ENCODE data around the gene TUFT1. TPM values are rescaled to one million over a fixed set of nuclear protein-coding genes. Genes with fewer than 3 reads are reported as not detected.
A peak's percentile ranks its signal among the peaks of the same experiment; 100 is the strongest.

Gene TUFT1
- total RNA-seq, 2 donors from 2014 or later, result 12.7 to 18.3 TPM

DNA sequence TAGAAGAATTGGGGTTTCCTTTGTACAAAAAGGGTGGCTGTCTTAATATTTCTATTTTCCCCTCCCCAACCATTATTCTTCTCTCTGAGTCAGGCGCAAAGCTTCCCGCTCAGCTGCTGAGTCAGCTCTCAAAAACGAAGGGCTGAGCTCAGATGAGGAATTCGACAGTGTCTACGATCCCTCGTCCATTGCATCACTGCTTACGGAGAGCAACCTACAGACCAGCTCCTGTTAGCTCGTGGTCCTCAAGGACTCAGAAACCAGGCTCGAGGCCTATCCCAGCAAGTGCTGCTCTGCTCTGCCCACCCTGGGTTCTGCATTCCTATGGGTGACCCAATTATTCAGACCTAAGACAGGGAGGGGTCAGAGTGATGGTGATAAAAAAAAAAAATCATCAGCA, 3.0 kb upstream of the TUFT1 start:
- H3K4me1 ChIP-seq (ENCODE audit: control insufficient read depth, insufficient read depth, low read length), result peaks cover 3% of the 10 kb centered on the region
- TF ChIP-seq, protein P1, sequence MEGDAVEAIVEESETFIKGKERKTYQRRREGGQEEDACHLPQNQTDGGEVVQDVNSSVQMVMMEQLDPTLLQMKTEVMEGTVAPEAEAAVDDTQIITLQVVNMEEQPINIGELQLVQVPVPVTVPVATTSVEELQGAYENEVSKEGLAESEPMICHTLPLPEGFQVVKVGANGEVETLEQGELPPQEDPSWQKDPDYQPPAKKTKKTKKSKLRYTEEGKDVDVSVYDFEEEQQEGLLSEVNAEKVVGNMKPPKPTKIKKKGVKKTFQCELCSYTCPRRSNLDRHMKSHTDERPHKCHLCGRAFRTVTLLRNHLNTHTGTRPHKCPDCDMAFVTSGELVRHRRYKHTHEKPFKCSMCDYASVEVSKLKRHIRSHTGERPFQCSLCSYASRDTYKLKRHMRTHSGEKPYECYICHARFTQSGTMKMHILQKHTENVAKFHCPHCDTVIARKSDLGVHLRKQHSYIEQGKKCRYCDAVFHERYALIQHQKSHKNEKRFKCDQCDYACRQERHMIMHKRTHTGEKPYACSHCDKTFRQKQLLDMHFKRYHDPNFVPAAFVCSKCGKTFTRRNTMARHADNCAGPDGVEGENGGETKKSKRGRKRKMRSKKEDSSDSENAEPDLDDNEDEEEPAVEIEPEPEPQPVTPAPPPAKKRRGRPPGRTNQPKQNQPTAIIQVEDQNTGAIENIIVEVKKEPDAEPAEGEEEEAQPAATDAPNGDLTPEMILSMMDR (conservative IDR thresholded peaks at IDR 0.05), result no peak
- no peaks in the 10 kb centered on the region for H3K9me3 Mint-ChIP-seq
- no peak overlapping the region for H3K4me3 Mint-ChIP-seq
- peaks cover 15% of the 10 kb centered on the region for H3K4me1 Mint-ChIP-seq
- no peaks in the 10 kb centered on the region for H3K27me3 ChIP-seq (ENCODE audit: control insufficient read depth, insufficient read depth, low read length, poor library complexity, severe bottlenecking)
- H3K27ac ChIP-seq (ENCODE audit: low read depth, low read length), result no peak overlapping the region
- 92 to 93% methylated on average over 9 of the region's 9 CpGs for WGBS, 2 experiments (ENCODE audit: insufficient coverage in 1 of 2, insufficient read length in 1 of 2)
- H3K9ac ChIP-seq (ENCODE audit: extremely low read depth, low read length, poor library complexity, severe bottlenecking), result no peak overlapping the region
- H3K36me3 ChIP-seq (ENCODE audit: control insufficient read depth, insufficient read depth, low read length), result peaks cover 50% of the 10 kb centered on the region
- H3K9me3 ChIP-seq (ENCODE audit: control insufficient read depth, low read length), result no peaks in the 10 kb centered on the region
- no peaks in the 10 kb centered on the region for H3K27me3 Mint-ChIP-seq (ENCODE audit: insufficient read depth)
- peaks cover 31% of the 10 kb centered on the region for H3K36me3 Mint-ChIP-seq (ENCODE audit: low read depth)
- DNase-seq, result no peak
- no peak overlapping the region for H3K27ac Mint-ChIP-seq
- no peak overlapping the region for H3K4me3 ChIP-seq (ENCODE audit: low read length)

DNA sequence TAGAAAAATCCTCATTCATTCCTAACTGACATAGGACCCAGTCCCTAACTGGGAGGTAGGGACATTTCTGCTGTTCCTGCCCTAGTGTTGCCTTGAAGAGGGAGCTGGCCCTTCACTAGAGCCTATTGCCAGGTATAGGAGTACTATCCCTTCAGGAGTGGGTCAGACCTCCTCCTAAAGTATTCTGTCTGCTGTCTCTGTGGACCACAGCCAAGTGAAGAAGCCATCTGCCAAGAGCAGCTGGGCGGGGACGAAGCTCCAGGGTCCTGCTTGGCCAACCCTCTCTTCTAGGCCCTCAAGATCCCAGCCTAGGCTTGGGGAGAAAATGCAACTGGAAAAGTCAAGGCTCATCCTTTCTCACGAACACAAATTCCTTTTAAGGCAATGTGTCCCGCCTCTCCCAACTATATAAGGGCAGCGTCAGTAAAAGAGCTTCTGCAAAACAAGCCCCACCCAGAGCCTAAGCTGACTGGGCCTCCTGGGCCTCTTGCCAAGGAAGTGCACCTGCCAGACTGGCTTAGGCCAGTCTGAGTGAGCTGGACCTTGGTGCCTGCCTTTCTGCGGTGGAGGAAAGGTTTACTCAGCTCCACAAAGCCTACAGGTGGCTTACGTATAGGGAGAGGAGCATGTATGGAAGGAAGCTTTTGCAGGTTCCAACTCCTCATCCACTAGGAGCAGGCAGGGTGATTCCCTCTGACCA, 638 bp upstream of the TUFT1 start:
- Mint-ChIP-seq H3K36me3 (ENCODE audit: low read depth) (peaks cover 29% of the 10 kb centered on the region), H3K4me3 (peak overlapping the region; percentile 85), H3K27me3 (ENCODE audit: insufficient read depth) (no peaks in the 10 kb centered on the region), H3K27ac (peak overlapping the region; percentile 98), H3K9me3 (no peaks in the 10 kb centered on the region), H3K4me1 (peaks cover 19% of the 10 kb centered on the region)
- DNase-seq, result peak; percentile 81
- Histone ChIP-seq H3K9me3 (ENCODE audit: control insufficient read depth, low read length) (no peaks in the 10 kb centered on the region), H3K9ac (ENCODE audit: extremely low read depth, low read length, poor library complexity, severe bottlenecking) (peak overlapping the region; percentile 84), H3K4me3 (ENCODE audit: low read length) (peak overlapping the region; percentile 91), H3K4me1 (ENCODE audit: control insufficient read depth, insufficient read depth, low read length) (peaks cover 3% of the 10 kb centered on the region), H3K27me3 (ENCODE audit: control insufficient read depth, insufficient read depth, low read length, poor library complexity, severe bottlenecking) (no peaks in the 10 kb centered on the region), H3K27ac (ENCODE audit: low read depth, low read length) (no peak overlapping the region), H3K36me3 (ENCODE audit: control insufficient read depth, insufficient read depth, low read length) (peaks cover 37% of the 10 kb centered on the region)
- 66 to 68% methylated on average over 5 to 7 of the region's 7 CpGs for WGBS, 2 experiments (ENCODE audit: insufficient coverage in 1 of 2, insufficient read length in 1 of 2)
- TF ChIP-seq, protein P1 (conservative IDR thresholded peaks at IDR 0.05), result no peak

DNA sequence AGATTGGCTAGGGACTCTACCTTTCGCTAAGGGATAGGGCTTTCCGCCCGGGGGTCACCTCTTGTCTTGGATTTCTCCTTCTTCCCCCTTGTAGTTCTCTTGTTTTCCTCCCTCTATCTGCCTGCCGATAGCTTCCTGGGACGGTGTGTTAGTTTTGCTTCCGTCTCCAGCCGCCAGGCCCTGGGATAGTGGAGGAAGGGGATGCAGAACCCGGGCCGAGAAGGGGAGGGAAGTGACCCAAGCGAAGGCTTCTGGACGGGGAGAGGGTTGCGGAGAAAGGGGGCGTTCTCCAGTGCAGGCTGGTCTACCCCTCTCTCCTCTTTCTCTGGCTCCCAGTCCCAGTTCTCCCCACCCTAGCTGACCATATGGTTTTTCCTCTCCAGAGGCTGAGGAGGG, 871 bp downstream of the TUFT1 start:
- H3K36me3 ChIP-seq (ENCODE audit: control insufficient read depth, insufficient read depth, low read length), result peaks cover 24% of the 10 kb centered on the region
- H3K9ac ChIP-seq (ENCODE audit: extremely low read depth, low read length, poor library complexity, severe bottlenecking), result peak overlapping the region; percentile 84
- Mint-ChIP-seq H3K4me3 (peak overlapping the region; percentile 85), H3K4me1 (peaks cover 24% of the 10 kb centered on the region), H3K9me3 (no peaks in the 10 kb centered on the region), H3K27ac (peak overlapping the region; percentile 98), H3K27me3 (ENCODE audit: insufficient read depth) (no peaks in the 10 kb centered on the region), H3K36me3 (ENCODE audit: low read depth) (peaks cover 27% of the 10 kb centered on the region)
- H3K27me3 ChIP-seq (ENCODE audit: control insufficient read depth, insufficient read depth, low read length, poor library complexity, severe bottlenecking), result no peaks in the 10 kb centered on the region
- H3K9me3 ChIP-seq (ENCODE audit: control insufficient read depth, low read length), result no peaks in the 10 kb centered on the region
- WGBS, 2 experiments (ENCODE audit: insufficient coverage in 1 of 2, insufficient read length in 1 of 2), result 0% methylated on average over 5 to 13 of the region's 13 CpGs
- peak; percentile 84 for DNase-seq
- no peak overlapping the region for H3K27ac ChIP-seq (ENCODE audit: low read depth, low read length)
- TF ChIP-seq, protein P1 (conservative IDR thresholded peaks at IDR 0.05), result peak; percentile 33
- H3K4me1 ChIP-seq (ENCODE audit: control insufficient read depth, insufficient read depth, low read length), result no peaks in the 10 kb centered on the region
- H3K4me3 ChIP-seq (ENCODE audit: low read length), result peak overlapping the region; percentile 91

Data from endodermal cell (in vitro differentiated cells).